ENCODE measurements around the gene POP5.
"Not testable (repeated sequence)": the region's sequence is repeated elsewhere in the genome, so short reads cannot be mapped to it uniquely, and the experiment has no call there.

Gene POP5

DNA sequence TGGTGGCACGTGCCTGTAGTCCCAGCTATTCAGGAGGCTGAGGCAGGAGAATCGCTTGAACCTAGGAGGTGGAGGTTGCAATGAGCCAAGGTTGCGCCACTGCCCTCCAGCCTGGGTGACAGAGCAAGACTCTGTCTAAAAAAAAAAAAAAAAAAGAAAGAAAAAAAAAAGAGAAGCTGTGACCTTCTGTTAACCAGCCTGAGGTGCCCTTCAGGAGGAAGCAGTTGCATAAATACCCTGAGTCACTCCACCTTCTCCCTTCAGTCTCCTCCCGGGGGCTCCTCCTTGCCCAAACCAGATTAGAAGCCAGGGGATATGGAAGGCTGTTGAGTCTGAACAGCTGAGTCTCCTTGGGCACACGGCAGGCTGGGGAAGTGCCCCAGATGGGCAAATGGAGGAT lies 21.2 kb upstream of the POP5 start:
- peaks cover 13% of the 10 kb centered on the region; the same call in 1 of the 2 replicates for H3K4me1 ChIP-seq (ENCODE audit: insufficient read depth, low read length)
- not testable (repeated sequence) for H3K27ac ChIP-seq (ENCODE audit: low read length); H3K9ac ChIP-seq (ENCODE audit: low read depth, low read length); H3K27me3 ChIP-seq (ENCODE audit: insufficient read depth, low read length); H3K9me3 ChIP-seq (ENCODE audit: insufficient read depth, low read depth, low read length); H3K36me3 ChIP-seq (ENCODE audit: insufficient read depth, low read depth, low read length); H3K4me3 ChIP-seq (ENCODE audit: low read length)

DNA sequence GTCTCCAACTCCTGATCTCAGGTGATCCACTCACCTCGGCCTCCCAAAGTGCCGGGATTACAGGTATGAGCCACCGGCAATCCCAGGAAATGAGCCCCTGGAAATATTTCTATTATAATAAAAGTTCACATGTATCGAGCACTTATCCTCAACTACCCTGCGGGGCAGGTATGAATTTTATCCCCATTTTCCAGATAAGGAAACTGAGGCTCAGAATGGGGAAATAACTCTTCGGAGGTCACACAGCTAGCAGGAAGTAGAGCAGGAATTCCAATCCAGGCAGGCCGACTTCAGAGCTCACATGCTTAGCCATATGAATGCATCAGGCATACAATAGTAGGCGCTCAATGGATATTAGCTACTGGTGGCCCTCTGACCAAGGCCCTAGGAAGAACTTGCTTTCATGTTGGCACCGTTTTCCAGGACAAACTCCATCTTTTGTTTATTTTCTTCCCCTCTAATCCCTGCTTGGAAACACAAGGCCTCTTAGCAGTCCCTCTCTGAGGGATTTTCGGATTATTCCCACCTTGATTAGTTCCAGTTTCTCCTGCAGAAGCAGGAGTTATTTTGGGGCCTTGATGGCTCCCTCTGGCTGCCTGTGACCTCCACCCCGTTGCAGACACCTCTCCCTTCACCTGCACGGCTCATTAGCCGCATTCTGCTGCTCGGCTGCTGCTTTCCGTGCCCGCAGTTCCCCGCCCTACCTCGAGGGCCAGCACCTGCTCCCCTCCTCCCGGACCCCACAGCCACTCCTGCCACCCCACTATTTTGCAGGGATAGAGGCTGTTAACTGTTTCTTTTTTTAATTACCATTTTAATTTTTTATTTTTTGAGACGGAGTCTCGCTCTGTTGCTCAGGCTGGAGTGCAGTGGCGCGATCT lies 18.7 kb upstream of the POP5 start:
- H3K36me3 ChIP-seq (ENCODE audit: insufficient read depth, low read depth, low read length), result no peaks in the 10 kb centered on the region
- H3K4me3 ChIP-seq (ENCODE audit: low read length), result no peak overlapping the region
- H3K9ac ChIP-seq (ENCODE audit: low read depth, low read length), result no peak overlapping the region
- H3K9me3 ChIP-seq (ENCODE audit: insufficient read depth, low read depth, low read length), result no peaks in the 10 kb centered on the region
- no peak overlapping the region for H3K27ac ChIP-seq (ENCODE audit: low read length)
- H3K27me3 ChIP-seq (ENCODE audit: insufficient read depth, low read length), result no peaks in the 10 kb centered on the region
- H3K4me1 ChIP-seq (ENCODE audit: insufficient read depth, low read length), result peaks cover 13% of the 10 kb centered on the region; the same call in 1 of the 2 replicates

DNA sequence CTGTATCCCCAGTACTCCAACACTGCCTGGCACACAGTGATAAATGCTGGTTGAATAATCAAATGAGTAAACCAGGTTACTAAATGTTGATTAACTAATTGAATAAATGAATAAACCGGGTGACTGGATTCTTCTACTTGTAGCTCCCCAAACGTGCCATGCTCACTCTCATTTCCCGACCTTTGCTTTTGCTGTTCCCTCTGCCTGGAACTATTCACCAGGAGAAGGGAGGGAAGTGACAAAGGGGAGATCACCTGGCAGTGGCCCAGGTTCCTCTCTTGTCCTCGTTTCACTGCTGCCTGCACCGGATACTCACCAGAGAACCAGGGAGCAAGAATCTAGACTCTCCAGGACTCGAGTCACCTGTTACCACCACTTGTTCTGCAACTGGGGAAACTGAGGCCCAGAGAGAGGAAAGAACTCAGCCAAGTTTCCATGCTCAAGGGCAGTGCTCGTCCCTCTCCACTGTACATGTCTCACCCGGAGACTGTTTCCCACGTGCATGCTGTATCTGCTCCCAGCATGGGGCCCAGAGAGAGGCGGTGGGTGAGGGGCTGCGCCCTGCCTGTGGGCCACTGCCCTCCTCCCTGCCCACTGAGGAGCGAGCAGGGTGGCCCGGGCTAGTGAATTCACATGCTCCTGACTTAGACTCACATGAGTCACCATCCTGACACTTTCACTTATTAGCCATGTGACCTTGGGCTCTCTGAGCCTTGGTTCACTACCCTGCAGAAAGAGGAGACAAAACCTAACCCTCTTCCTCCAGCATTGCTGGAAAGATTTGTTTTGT lies 17.7 kb upstream of the POP5 start:
- H3K4me1 ChIP-seq (ENCODE audit: insufficient read depth, low read length), result peaks cover 13% of the 10 kb centered on the region; the same call in 1 of the 2 replicates
- no peaks in the 10 kb centered on the region for H3K27me3 ChIP-seq (ENCODE audit: insufficient read depth, low read length)
- H3K27ac ChIP-seq (ENCODE audit: low read length), result no peak overlapping the region
- no peak overlapping the region for H3K4me3 ChIP-seq (ENCODE audit: low read length)
- H3K9me3 ChIP-seq (ENCODE audit: insufficient read depth, low read depth, low read length), result no peaks in the 10 kb centered on the region
- H3K9ac ChIP-seq (ENCODE audit: low read depth, low read length), result no peak overlapping the region
- H3K36me3 ChIP-seq (ENCODE audit: insufficient read depth, low read depth, low read length), result no peaks in the 10 kb centered on the region

DNA sequence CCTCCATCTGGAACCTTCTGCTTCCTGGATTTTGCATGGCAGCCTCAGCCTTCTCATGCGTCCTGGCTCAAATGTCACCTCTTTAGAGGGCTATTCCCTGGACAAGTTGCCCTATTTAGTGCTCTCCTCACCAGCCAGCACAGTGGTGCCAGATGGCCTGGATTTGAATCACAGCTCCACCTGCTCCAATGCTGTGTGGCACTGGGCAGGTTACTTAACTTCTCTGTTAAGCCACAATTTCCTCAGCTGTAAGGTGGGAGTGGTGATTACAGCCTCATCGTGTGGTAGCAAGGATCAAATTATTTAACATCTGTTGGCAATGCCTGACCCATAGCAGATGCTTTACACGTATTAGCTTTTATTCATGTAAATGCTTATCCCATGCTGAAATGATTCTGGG lies 16.7 kb upstream of the POP5 start:
- Histone ChIP-seq H3K36me3 (ENCODE audit: insufficient read depth, low read depth, low read length) (no peaks in the 10 kb centered on the region), H3K27me3 (ENCODE audit: insufficient read depth, low read length) (no peaks in the 10 kb centered on the region), H3K9me3 (ENCODE audit: insufficient read depth, low read depth, low read length) (no peaks in the 10 kb centered on the region), H3K4me1 (ENCODE audit: insufficient read depth, low read length) (peaks cover 13% of the 10 kb centered on the region; the same call in 1 of the 2 replicates), H3K4me3 (ENCODE audit: low read length) (no peak overlapping the region), H3K27ac (ENCODE audit: low read length) (no peak overlapping the region), H3K9ac (ENCODE audit: low read depth, low read length) (no peak overlapping the region)

DNA sequence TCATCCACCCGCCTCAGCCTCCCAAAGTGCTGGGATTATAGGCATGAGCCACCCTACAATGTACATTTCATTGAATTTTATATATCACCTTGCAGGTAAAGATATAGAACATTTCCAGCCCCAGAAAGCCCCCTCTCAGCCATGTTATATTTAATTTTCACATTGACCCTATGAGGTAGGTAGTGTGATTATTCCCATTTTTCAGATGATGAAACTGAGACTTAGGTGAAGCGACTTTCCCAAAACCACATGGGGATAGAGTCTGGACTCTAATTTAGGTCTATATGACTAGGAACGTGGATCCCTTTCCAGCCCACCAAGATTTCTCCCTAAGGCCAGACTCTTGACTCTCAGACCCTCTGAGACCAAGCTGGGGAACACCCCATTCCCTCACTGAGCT lies 15.7 kb upstream of the POP5 start:
- Histone ChIP-seq H3K27me3 (ENCODE audit: insufficient read depth, low read length) (no peaks in the 10 kb centered on the region), H3K9me3 (ENCODE audit: insufficient read depth, low read depth, low read length) (no peaks in the 10 kb centered on the region), H3K9ac (ENCODE audit: low read depth, low read length) (no peak overlapping the region), H3K36me3 (ENCODE audit: insufficient read depth, low read depth, low read length) (no peaks in the 10 kb centered on the region), H3K4me1 (ENCODE audit: insufficient read depth, low read length) (peaks cover 13% of the 10 kb centered on the region; the same call in 1 of the 2 replicates), H3K27ac (ENCODE audit: low read length) (no peak overlapping the region), H3K4me3 (ENCODE audit: low read length) (no peak overlapping the region)

DNA sequence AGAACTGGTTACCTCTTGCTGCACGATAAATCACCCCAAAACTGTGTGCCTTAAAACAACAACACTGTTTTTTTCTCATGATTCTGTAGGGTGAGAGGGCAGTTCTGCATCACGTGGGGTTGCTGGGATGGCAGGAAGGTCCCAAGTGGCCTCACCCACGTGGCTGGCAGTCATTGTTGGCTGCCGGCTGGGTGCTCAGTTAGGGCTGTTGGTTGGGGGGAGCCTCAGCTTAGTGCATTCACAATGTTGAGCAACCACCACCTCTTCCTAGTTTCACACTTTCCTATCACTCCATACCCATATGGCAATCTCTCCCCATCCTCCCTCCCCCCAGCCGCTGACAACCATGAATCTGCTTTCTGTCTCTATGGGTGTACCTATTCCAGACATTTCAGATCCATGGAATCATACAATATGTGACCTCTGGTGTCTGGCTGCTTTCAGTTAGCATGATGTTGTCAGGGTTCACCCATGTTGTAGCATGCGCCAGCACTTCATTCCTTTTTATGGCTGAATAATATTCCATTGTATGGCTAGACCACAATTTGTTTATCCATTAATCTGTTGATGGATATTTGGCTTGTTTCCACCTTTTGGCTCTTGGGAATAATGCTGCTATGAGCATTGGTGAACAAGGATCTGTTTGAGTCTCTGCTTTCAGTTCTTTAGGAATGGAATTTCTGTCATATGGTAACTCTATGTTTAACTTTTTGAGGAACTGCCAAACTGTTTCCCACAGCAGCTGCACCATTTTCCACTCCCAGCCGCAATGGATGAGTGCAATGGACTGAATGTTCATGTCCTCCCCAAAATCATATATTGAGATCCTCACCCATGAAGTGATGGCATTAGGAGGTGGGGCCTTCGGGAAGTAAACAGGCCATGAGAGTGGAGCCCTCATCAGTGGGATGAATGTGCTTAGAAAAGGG lies 11.2 kb upstream of the POP5 start:
- Histone ChIP-seq H3K4me3 (ENCODE audit: low read length) (no peak overlapping the region), H3K4me1 (ENCODE audit: insufficient read depth, low read length) (no peaks in the 10 kb centered on the region), H3K27me3 (ENCODE audit: insufficient read depth, low read length) (no peaks in the 10 kb centered on the region), H3K36me3 (ENCODE audit: insufficient read depth, low read depth, low read length) (no peaks in the 10 kb centered on the region), H3K9ac (ENCODE audit: low read depth, low read length) (no peak overlapping the region), H3K9me3 (ENCODE audit: insufficient read depth, low read depth, low read length) (no peaks in the 10 kb centered on the region), H3K27ac (ENCODE audit: low read length) (no peak overlapping the region)

DNA sequence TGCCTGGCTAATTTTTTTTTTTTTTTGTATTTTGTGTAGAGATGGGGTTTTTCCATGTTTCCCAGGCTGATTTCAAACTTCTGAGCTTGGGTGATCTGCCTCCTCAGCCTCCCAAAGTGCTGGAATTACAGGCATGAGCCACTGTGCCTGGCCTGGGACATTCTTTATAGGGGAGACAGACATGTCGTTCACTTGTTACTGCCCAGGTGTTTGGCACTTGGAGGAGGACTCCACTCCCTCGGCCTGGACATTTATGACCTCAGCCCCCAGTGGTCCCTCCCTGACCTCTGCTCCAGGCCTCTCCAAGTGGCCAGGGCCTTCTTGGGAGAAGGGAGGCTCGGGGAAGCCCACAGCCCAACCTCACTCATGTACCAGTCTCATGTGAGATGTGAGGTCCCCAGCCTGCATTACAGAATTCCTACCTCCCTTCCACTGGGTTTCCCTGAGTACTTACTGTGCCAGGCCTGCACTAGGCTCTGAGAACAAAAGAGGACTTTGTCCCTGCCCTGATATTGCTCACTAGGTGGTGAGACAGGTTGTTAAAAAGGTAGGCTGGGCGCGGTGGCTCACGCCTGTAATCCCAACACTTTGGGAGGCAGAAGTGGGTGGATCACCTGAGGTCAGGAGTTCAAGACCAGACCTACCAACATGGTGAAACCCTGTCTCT lies 9.7 kb upstream of the POP5 start:
- Histone ChIP-seq H3K4me3 (ENCODE audit: low read length) (no peak overlapping the region), H3K36me3 (ENCODE audit: insufficient read depth, low read depth, low read length) (no peaks in the 10 kb centered on the region), H3K9me3 (ENCODE audit: insufficient read depth, low read depth, low read length) (no peaks in the 10 kb centered on the region), H3K27ac (ENCODE audit: low read length) (no peak overlapping the region), H3K9ac (ENCODE audit: low read depth, low read length) (no peak overlapping the region), H3K4me1 (ENCODE audit: insufficient read depth, low read length) (no peaks in the 10 kb centered on the region), H3K27me3 (ENCODE audit: insufficient read depth, low read length) (peaks cover 6% of the 10 kb centered on the region)

DNA sequence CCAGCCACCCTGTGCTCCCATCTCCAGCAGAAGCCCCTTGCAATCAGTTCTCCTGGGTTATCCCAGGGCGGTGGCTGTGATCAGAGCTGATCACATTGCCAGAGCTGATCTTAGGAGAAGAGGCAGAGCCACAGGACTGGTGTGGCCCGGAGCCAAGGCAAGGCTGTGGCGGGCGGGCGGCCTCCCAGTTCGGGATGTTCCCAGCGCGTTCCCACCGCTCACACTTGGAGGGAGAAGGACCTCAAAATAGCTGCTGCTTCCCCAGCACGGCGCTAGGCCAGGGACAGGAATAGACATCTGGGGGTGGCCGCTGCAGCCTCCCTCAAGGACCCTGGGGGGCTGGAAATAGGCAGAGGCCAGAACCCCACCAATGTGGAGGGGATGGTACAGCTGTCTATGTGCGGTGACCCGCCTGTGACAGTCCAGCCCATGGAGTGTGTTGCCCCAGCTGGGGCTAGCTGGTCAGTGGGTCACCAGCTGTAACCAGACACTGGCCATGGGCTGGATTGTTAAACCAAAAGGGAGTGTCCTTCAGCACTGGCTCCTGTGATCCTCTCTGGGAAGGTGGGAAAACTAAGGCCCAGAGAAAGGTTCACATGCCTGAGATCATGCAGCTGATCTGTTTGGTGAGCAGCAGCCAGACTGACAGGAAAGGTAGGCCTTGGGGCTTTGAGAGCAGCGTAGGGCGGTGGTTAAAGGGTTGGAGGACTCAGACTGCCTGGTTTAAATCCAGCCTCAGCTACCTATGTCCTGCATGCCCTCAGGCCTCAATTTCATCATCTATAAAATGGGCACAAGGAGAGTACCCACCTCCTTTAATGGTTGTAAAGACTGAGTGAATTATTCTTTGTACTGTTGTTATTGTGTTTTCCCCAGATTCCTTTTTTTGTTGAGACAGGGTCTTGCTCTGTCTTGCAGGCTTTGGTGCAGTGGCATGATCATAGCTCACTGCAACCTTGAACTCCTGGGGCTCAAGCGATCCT lies 8.0 kb upstream of the POP5 start:
- H3K4me3 ChIP-seq (ENCODE audit: low read length), result no peak overlapping the region

DNA sequence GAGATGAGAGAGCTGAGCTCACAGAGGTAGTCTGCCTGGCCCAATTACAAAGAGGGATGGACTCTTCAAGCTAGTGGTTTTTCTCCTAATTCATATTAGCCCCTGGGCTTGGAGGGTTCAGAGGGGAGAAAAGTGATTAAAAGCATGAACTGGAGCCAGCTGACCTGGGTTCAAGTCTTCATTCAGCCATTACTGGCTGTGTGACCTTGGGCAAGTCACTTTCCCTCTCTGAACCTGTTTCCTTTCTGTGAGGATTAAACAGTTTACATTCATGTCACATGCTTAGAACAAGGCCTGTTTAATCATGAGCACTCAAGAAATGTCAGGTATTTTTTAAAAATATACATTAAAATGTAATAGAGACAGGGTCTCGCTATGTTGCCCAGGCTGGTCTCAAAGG lies 7.2 kb upstream of the POP5 start:
- no peak overlapping the region for H3K9ac ChIP-seq (ENCODE audit: low read depth, low read length)
- H3K27ac ChIP-seq (ENCODE audit: low read length), result no peak overlapping the region
- no peaks in the 10 kb centered on the region for H3K4me1 ChIP-seq (ENCODE audit: insufficient read depth, low read length)
- H3K36me3 ChIP-seq (ENCODE audit: insufficient read depth, low read depth, low read length), result no peaks in the 10 kb centered on the region
- no peaks in the 10 kb centered on the region for H3K9me3 ChIP-seq (ENCODE audit: insufficient read depth, low read depth, low read length)
- H3K27me3 ChIP-seq (ENCODE audit: insufficient read depth, low read length), result peaks cover 31% of the 10 kb centered on the region
- H3K4me3 ChIP-seq (ENCODE audit: low read length), result no peak overlapping the region

More for the DNA sequence above, 8.0 kb upstream of the POP5 start:
- H3K27me3 ChIP-seq (ENCODE audit: insufficient read depth, low read length), result peaks cover 22% of the 10 kb centered on the region
- H3K9ac ChIP-seq (ENCODE audit: low read depth, low read length), result no peak overlapping the region
- no peaks in the 10 kb centered on the region for H3K36me3 ChIP-seq (ENCODE audit: insufficient read depth, low read depth, low read length)
- no peaks in the 10 kb centered on the region for H3K9me3 ChIP-seq (ENCODE audit: insufficient read depth, low read depth, low read length)
- H3K4me1 ChIP-seq (ENCODE audit: insufficient read depth, low read length), result no peaks in the 10 kb centered on the region
- no peak overlapping the region for H3K27ac ChIP-seq (ENCODE audit: low read length)

DNA sequence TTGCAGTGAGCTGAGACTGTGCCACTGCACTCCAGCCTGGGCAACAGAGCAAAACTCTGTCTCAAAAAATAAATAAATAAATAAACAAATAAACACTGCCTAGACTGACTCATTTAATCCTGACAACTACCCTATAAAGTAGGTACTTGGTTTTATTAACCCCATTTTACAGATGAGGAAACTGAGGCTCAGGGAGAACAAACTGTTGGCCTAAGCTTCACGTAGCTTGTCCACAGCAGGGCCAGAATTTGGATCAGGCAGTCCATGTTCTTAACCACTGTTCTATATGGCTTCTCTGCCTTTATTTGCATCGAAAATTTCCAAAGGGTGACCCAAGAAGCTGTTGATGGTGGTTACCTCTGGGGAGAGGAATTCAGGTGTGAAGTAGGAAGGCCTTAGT lies 5.7 kb upstream of the POP5 start:
- H3K27ac ChIP-seq (ENCODE audit: low read length), result no peak overlapping the region
- H3K9ac ChIP-seq (ENCODE audit: low read depth, low read length), result no peak overlapping the region
- H3K9me3 ChIP-seq (ENCODE audit: insufficient read depth, low read depth, low read length), result no peaks in the 10 kb centered on the region
- H3K27me3 ChIP-seq (ENCODE audit: insufficient read depth, low read length), result peaks cover 31% of the 10 kb centered on the region
- no peak overlapping the region for H3K4me3 ChIP-seq (ENCODE audit: low read length)
- no peaks in the 10 kb centered on the region for H3K36me3 ChIP-seq (ENCODE audit: insufficient read depth, low read depth, low read length)
- no peaks in the 10 kb centered on the region; the same call in 1 of the 2 replicates for H3K4me1 ChIP-seq (ENCODE audit: insufficient read depth, low read length)
